A673 (cell line): ENCODE data around the gene GALNT2. TPM values are rescaled to one million over a fixed set of nuclear protein-coding genes. Genes with fewer than 3 reads are reported as not detected.

ENCODE experiments used
- BruUV-seq: library from RNA; stranded (reverse); fragments of 400-500 nt; replicated peaks from 2 replicates; lab custom pipeline; 2021; lab: Mats Ljungman, UMichigan
- CTCF ChIA-PET: fragments of 300-600 bp; sonication (Branson Sonifier 250); formaldehyde crosslinking; loops from one replicate; lab custom pipeline; 2022; ENCODE audit warnings: antibody characterized with exemption; lab: Charles Lee
- POLR2A ChIA-PET: fragments of 300-600 bp; sonication (Branson Sonifier 250); formaldehyde crosslinking; loops from one replicate; lab custom pipeline; 2022; ENCODE audit warnings: antibody characterized with exemption; ENCODE audit not compliant: low non-redundant PET; lab: Charles Lee
- DNase-seq: peaks from one replicate; pipeline ENCODE4 v3.0.0-alpha.2; 2015; ENCODE audit warnings: low spot score
- H3K27ac ChIP-seq: fragments of 200-600 bp; sonication (generic); 2 replicates; pipeline ENCODE4 v1.5.1; 2016; ENCODE audit warnings: mixed run types, low read depth, mild to moderate bottlenecking, mixed read lengths, antibody characterized with exemption, low read length; ENCODE audit not compliant: poor library complexity, severe bottlenecking
- H3K27me3 ChIP-seq: fragments of 200-600 bp; sonication (generic); replicated peaks from 2 replicates; pipeline ENCODE4 v1.6.1; 2017; ENCODE audit warnings: mixed run types, low read depth, mild to moderate bottlenecking, mixed read lengths, antibody characterized with exemption, low read length; ENCODE audit not compliant: insufficient read depth, poor library complexity
- H3K36me3 ChIP-seq: fragments of 200-600 bp; sonication (generic); 2 replicates; pipeline ENCODE4 v1.6.1; 2016; ENCODE audit warnings: mixed run types, mild to moderate bottlenecking, mixed read lengths, antibody characterized with exemption, low read length; ENCODE audit not compliant: insufficient read depth, poor library complexity, severe bottlenecking
- H3K4me1 ChIP-seq: fragments of 200-600 bp; sonication (generic); 2 replicates; pipeline ENCODE4 v1.6.1; 2017; ENCODE audit warnings: mixed run types, mild to moderate bottlenecking, mixed read lengths, antibody characterized with exemption, low read length; ENCODE audit not compliant: insufficient read depth, poor library complexity, severe bottlenecking
- H3K4me3 ChIP-seq: fragments of 200-600 bp; sonication (generic); 2 replicates; pipeline ENCODE4 v1.5.1; 2016; ENCODE audit warnings: low read depth, mixed run types, mild to moderate bottlenecking, mixed read lengths, low read length; ENCODE audit not compliant: poor library complexity, severe bottlenecking
- H3K9me3 ChIP-seq: fragments of 200-600 bp; sonication (generic); 2 replicates; pipeline ENCODE4 v1.6.1; 2016; ENCODE audit warnings: mixed run types, low read depth, mild to moderate bottlenecking, mixed read lengths, antibody characterized with exemption, low read length; ENCODE audit not compliant: poor library complexity, severe bottlenecking
- CTCF ChIP-seq: fragments of 300-800, 200-600 bp; sonication (generic); conservative IDR thresholded peaks from 2 replicates; pipeline ENCODE4 v1.5.1; 2017; ENCODE audit warnings: low read depth, mild to moderate bottlenecking, antibody characterized with exemption, low read length, moderate library complexity, mixed read lengths
- EZH2 ChIP-seq: fragments of 200-600 bp; sonication (generic); IDR thresholded peaks from 2 replicates; pipeline ENCODE4 v1.6.1; 2017; ENCODE audit warnings: borderline replicate concordance, low read depth, mild to moderate bottlenecking, mixed read lengths, antibody characterized with exemption, low read length; ENCODE audit not compliant: poor library complexity, severe bottlenecking
- intact Hi-C: fragments of 100-400 bp; cut with micrococcal nuclease; formaldehyde crosslinking; loops from one replicate; pipeline ENCODE4 v1.10.0; 2022; ENCODE audit not compliant: unreplicated experiment
- total RNA-seq: library from RNA; stranded (reverse); gene quantifications from 2 replicates; pipeline ENCODE4 v1.2.3, GENCODE V29; 2021

Gene GALNT2
- total RNA-seq, 1 experiment from 2014 or later, result 94.6 TPM

GRCh38 chr1:230076121-230076520 is 9.1 kb downstream of the GALNT2 start:
- Histone ChIP-seq H3K36me3 (no peaks in the 10 kb centered on the region), H3K4me1 (peaks cover 16% of the 10 kb centered on the region), H3K4me3 (no peak overlapping the region), H3K9me3 (no peaks in the 10 kb centered on the region), H3K27ac (no peak overlapping the region), H3K27me3 (no peaks in the 10 kb centered on the region)
- CTCF ChIA-PET, result no interaction called here
- BruUV-seq, result no TSS peak
- POLR2A ChIA-PET, result no interaction called here
- intact Hi-C loops, result no loop called here
- DNase-seq, result no peak
- TF ChIP-seq EZH2, result no peak
- no peak for TF ChIP-seq CTCF

- no peak for DNase-seq
- no peaks in the 10 kb centered on the region for H3K9me3 ChIP-seq
- no peak overlapping the region for H3K4me3 ChIP-seq
- peaks cover 16% of the 10 kb centered on the region for H3K4me1 ChIP-seq
- CTCF ChIA-PET, result no interaction called here
- H3K36me3 ChIP-seq, result no peaks in the 10 kb centered on the region
- intact Hi-C loops, result no loop called here
- POLR2A ChIA-PET, result no interaction called here
- H3K27me3 ChIP-seq, result no peaks in the 10 kb centered on the region
- no peak overlapping the region for H3K27ac ChIP-seq
- no TSS peak for BruUV-seq
- TF ChIP-seq EZH2, result no peak
- TF ChIP-seq CTCF, result no peak
These were observed 10.0 kb downstream of the GALNT2 start for GRCh38 chr1:230077011-230077410.

- no peak for TF ChIP-seq CTCF
- no peak for TF ChIP-seq EZH2
- no peak for DNase-seq
- H3K36me3 ChIP-seq, result no peaks in the 10 kb centered on the region
- no TSS peak for BruUV-seq
- no peaks in the 10 kb centered on the region for H3K27me3 ChIP-seq
- no peak overlapping the region for H3K4me3 ChIP-seq
- no peaks in the 10 kb centered on the region for H3K9me3 ChIP-seq
- ChIA-PET POLR2A (no interaction called here), CTCF (no interaction called here)
- peaks cover 14% of the 10 kb centered on the region for H3K4me1 ChIP-seq
- no peak overlapping the region for H3K27ac ChIP-seq
- intact Hi-C loops, result no loop called here
These were observed 10.6 kb downstream of the GALNT2 start for GRCh38 chr1:230077436-230078213.
